HCT116 (cell line): Measurements from ENCODE around the gene CMIP.

Source experiments
- POLR2AphosphoS5 ChIP-seq: IDR thresholded peaks from 2 replicates; pipeline ENCODE4 v1.6.1; 2011; ENCODE audit warnings: mild to moderate bottlenecking, low read depth, low read length, moderate library complexity
- RAD21 ChIP-seq: IDR thresholded peaks from 2 replicates; pipeline ENCODE4 v1.6.1; 2012; ENCODE audit warnings: low read depth, mild to moderate bottlenecking
- TF ChIP-seq, protein P1 (sequence below), 3 experiments: fragments of 200-600 bp in 1 of 3; sonication (generic) in 1 of 3; IDR thresholded peaks in 2 of 3; conservative IDR thresholded peaks in 1 of 3; 2 replicates each; pipeline ENCODE4 v1.5.1; 2012 to 2017; ENCODE audit warnings: low read depth in 2 of 3, low read length in 2 of 3, antibody characterized with exemption in 1 of 3, borderline replicate concordance in 1 of 3, control low read depth in 1 of 3, mild to moderate bottlenecking in 1 of 3, mixed read lengths in 1 of 3, mixed run types in 1 of 3, moderate library complexity in 1 of 3; ENCODE audit not compliant: insufficient read depth in 1 of 3

DNA sequence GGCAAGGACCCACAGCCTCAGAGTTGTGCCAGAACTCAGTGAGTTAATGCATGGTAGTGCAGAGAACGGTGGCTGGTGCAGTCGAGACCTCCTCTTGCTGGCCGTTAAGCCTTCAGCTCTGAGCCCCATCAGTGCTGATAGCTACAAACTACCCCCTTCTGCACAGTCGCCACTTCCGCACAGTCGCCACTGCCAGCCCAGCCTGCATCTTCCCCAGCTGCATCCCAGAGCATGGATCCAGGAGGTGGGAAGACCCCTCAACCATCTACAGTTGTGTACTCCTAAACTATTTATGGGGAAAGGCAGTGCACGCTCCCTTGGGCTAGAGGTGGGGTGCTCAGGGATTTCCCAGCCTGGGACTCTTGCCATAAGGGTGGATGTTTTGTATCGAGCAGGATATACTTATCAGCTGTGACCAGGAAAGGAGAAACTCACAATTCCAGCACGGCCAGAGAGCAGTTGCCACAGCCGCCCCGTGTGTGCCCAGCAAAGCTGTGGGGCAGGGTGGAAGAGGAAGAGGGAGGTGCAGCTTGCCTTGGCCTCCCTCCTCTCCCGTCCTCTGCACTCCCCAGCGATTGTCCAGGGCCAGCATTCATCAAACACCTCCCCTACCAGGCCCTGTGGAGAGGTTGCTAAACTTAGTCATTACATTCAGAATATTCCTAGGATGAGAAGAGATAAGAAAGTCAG, 49.5 kb upstream of the CMIP start:
- TF ChIP-seq, protein P1, sequence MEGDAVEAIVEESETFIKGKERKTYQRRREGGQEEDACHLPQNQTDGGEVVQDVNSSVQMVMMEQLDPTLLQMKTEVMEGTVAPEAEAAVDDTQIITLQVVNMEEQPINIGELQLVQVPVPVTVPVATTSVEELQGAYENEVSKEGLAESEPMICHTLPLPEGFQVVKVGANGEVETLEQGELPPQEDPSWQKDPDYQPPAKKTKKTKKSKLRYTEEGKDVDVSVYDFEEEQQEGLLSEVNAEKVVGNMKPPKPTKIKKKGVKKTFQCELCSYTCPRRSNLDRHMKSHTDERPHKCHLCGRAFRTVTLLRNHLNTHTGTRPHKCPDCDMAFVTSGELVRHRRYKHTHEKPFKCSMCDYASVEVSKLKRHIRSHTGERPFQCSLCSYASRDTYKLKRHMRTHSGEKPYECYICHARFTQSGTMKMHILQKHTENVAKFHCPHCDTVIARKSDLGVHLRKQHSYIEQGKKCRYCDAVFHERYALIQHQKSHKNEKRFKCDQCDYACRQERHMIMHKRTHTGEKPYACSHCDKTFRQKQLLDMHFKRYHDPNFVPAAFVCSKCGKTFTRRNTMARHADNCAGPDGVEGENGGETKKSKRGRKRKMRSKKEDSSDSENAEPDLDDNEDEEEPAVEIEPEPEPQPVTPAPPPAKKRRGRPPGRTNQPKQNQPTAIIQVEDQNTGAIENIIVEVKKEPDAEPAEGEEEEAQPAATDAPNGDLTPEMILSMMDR (IDR thresholded peaks at IDR 0.05 in 2 of 3, conservative IDR thresholded peaks at IDR 0.05 in 1 of 3; ENCODE audit: borderline replicate concordance in 1 of 3, insufficient read depth in 1 of 3, low read depth in 2 of 3, low read length in 2 of 3), result no peak
- TF ChIP-seq POLR2AphosphoS5, result no peak
- TF ChIP-seq RAD21, result no peak
